Posterior cingulate gyrus (tissue), 11 donors: ENCODE results near the gene SPSB3.
A peak's percentile ranks its signal among the peaks of the same experiment; 100 is the strongest.

ENCODE experiments used
- DNase-seq, 10 donors: peaks; one replicate each; pipeline versions ENCODE4 v3.0.0 to v3.0.0-alpha.2; 2020 to 2021; ENCODE audit warnings: mixed read lengths in 3 of 10
- intact Hi-C: fragments of 100-400 bp; cut with DNase I; formaldehyde crosslinking; loops from one replicate; pipeline ENCODE4 v1.15.1; 2023

Gene SPSB3

DNA sequence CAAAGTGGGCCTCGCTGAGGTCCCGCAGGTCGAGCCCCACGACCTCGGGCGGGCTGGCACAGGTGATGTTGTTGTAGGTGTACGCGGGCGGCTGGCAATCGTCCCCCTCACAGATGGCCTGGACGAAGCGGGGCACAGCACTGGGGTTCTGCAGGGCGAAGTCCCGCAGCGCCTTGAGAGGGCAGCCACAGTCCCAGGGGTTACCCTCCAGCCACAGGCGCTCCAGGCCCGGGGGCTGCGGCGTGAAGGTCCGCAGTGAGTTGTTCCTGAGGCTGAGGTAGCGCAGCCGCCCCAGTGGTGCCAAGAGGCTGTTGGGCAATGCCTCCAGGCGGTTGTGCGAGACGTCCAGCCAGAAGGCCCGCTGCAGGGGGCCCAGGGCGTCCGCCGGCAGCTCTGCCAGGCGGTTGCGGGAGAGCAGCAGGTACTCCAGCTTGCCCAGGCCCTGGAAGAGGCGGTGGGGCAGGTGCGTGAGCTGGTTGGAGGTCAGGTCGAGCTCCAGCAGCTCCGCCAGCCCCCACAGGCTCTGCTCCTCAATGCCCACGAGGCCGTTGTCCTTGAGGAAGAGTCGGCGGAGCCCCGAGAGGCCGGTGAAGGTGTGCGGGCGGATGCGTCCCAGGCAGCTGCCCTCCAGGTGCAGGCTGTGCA lies 8.4 kb upstream of the SPSB3 start:
- intact Hi-C loops = no loop called here
- DNase-seq = peak in 3 of 10 donors; percentile 26 to 76 (median 68)

DNA sequence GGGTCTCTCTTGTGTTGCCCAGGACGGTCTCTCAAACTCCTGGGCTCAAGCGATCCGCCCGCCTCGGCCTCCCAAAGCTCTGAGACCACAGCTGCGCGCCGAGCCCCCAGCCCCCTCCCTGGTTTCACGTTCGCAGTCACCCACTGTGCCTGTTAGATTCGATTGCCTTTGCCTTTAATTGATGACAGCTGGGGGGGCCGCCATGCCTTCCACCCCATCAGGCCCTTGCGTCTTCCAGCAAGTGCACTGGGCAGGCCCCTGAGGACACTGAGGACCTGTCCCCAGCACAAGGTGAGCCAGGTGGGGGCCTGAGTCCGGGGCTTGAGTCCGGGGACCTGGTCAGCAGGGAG lies 7.9 kb upstream of the SPSB3 start:
- intact Hi-C loops = no loop called here
- peak in 2 of 10 donors; percentile 52 to 70 for DNase-seq

DNA sequence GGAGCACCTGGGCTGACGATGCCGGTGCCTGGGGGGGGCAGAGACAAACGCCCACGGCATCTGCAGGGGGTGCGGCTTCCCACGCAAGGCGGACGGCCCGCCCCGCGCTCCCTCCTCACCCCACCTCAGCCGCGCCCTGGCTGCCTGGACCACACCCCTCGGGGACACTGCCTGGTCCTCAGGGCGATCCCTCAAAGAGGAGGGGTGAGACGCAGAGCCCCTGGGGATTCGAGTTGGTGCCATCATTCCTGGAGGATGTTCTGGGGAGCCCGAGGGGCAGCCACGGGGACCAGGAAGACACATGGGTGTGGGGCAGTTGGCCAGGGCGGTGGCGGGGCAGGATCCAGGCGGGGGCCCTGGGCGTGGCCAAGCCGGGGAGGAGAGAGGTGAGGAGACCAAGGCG lies 7.3 kb upstream of the SPSB3 start:
- intact Hi-C loops = no loop called here
- DNase-seq = peak in 2 of 10 donors; percentile 16 to 50

DNA sequence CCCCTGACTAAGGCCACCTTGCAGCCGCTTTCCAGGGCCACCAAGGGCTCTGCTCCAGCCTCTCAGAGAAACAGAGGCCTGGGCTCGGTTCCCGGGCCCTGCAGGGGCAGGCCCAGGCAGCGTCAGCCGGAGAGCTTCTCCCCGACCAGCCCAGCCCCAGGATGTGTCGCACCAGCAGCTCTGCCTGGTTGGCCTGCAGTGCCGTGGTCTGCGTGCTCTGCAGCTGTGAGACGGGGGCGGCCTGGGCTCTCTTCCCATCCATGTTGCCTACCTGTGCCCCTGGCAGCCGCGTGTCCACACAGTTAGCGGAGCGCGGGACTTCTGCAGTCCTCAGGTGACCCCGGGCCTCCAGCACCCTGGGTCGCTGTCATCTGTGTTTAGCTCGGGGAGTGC lies 6.3 kb upstream of the SPSB3 start:
- DNase-seq = peak in 4 of 10 donors; percentile 8 to 81 (median 64)
- intact Hi-C loops = no loop called here

DNA sequence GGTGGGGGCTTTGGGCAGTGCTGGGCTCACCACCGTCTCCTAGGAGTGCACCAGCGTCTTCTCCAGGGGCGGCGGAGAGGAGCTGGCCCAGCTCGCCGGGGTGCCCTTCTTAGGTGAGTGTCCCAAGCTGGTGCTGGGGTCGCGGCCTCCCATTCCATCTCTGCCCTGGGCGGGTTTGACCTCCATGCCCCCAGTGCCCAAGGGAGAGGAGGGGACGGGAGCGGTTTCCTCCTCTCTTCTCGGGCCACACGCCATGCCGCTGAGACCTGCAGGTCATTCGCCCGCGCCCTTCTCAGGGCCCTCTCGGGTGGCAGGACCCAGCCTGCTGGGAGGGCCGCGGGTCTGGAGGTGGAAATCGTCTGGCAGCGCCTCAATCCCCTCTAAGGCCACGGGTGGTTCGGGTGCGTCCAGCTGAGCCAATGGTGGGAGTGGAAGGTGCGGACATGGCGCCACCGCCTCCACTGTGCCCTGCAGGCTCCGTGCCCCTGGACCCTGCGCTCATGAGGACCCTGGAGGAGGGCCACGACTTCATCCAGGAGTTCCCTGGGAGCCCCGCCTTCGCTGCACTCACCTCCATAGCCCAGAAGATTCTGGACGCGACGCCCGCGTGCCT lies 5.8 kb upstream of the SPSB3 start:
- intact Hi-C loops = no loop called here
- peak in 2 of 10 donors; percentile 6 to 75 for DNase-seq

DNA sequence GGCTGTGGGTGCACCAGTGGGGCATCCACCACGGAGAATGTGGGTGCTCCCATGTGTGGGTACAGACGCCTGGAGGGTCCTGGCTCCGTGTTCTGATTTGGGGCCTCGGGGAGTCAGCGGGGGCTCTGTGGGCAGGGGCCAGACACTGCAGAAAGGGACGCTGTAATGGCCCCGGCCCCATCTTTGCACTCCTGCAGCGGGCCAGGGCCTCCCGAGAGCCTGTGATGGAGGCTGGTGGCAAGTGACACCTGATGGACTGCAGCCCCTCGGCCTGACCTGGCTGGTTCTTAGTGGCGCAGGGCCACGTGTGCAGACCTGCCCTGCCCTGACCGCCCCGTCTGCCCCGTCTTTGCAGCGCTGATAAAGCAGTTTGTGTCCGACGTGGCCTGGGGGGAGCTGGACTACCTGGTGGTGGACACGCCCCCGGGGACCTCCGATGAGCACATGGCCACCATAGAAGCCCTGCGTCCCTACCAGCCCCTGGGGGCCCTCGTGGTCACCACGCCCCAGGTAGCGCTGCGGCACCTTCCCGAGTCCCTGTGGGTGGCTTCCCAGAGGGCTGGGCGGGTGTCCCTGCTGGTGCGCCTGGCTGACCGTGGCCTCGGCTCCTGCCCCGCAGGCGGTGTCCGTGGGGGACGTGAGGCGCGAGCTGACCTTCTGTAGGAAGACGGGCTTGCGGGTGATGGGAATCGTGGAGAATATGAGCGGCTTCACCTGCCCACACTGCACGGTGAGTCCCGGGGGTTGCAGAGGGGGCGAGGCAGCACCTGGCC lies 5.1 kb upstream of the SPSB3 start:
- intact Hi-C loops = no loop called here
- DNase-seq = peak in 2 of 10 donors; percentile 79 to 82

DNA sequence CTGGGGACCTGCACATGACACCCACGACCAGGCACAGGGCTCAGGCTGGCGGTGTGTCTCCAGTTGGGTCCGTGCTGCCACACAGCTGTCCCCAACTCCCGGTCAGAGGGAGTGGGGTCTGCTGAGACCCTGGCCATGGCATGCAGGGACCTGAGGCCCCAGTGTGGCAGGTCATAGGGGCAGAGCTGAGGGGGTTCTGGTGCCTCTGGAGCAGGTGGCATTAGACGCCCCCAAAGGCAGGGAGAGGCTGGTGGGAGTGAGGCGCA lies 4.6 kb upstream of the SPSB3 start:
- intact Hi-C loops = no loop called here
- peak in 1 of 10 donors; percentile 80 for DNase-seq

DNA sequence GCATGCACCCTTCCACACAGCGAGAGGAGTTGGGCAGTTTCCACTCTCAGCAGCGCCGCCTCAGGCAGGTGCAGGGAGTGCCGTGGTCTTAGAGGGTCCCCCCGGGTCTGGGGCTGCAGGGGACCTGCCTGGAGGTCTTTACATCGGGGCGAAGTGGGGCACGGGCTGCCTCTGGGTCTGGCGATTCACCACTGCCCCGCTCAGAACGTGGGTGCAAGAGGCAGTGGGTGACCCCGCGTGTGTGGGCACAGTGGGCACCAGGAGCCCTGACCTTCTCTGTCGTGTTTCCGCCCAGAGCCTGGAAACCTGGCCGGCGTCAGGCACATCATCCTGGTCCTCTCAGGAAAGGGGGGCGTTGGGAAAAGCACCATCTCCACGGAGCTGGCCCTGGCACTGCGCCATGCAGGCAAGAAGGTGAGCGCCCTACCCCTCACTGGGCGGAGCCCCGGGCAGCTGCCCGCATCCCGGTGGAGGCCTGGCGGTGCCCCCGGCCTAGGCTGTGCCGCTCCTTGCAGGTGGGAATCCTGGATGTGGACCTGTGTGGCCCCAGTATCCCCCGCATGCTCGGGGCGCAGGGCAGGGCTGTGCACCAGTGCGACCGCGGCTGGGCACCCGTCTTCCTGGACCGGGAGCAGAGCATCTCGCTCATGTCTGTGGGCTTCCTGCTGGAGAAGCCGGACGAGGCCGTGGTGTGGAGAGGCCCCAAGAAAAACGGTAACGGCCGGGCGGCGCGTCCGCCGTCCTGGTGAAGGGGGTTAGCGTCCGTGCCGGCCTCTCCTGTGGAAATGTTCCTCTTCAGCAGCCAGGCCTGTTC lies 4.1 kb upstream of the SPSB3 start:
- peak in 1 of 10 donors; percentile 80 for DNase-seq
- intact Hi-C loops = no loop called here

DNA sequence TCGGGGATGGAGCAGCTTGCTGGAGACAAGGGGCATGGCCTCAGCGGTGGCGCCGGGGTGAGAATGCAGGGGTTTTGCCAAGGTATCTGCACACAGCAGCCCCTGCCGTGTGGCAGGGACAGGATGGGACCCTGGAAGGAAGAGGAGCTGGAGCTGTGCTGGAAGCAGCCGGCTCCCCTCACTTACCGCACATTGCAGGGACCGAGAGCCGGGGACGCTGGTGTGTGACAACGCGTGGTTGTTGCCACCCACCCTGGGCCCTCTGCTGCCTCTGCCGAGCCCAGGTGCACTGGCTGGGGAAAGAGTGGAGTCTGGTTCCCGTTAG lies 3.4 kb upstream of the SPSB3 start:
- DNase-seq = peak in 1 of 10 donors; percentile 54
- intact Hi-C loops = no loop called here

DNA sequence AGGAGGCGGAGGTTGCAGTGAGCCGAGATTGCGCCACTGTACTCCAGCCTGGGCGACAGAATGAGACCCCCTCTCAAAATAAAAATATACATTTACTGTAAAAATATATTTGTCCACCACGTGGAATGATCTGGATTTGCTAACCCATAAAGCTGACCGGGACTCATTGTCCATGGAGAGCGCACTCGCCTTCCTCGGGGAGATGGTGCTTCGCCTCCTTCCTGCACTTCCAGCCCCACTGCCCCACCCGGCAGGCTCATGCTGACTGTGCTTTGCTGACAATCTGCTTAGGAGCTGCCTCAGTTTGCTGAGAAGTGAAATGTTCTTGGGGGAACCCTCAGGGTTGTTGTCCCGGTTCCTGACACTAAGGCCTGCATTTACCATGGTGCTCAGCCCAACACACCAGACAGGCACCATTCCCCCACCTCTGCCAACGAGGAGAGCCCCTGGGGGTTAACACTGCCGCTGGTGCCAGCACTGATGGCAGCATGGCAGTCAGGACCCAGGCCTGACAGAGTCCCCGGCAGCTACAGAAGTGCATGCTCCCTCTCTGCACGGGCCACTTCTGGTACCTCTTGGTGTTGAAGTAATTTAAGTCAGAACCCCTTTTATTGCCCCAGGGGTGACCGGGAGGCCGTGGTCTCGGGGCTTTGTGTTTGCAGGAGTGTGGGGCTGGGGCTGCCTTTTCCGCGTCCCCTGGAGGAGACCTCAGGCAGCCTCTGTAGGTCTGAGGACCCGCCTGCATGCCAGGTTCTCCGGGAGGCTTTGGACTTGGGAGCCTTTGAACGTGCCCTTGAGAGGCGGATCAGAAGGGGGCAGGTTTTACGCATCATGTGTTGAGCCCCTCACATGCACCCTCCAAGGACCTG lies 2.8 kb upstream of the SPSB3 start:
- intact Hi-C loops = no loop called here
- peak in 1 of 10 donors; percentile 49 for DNase-seq

DNA sequence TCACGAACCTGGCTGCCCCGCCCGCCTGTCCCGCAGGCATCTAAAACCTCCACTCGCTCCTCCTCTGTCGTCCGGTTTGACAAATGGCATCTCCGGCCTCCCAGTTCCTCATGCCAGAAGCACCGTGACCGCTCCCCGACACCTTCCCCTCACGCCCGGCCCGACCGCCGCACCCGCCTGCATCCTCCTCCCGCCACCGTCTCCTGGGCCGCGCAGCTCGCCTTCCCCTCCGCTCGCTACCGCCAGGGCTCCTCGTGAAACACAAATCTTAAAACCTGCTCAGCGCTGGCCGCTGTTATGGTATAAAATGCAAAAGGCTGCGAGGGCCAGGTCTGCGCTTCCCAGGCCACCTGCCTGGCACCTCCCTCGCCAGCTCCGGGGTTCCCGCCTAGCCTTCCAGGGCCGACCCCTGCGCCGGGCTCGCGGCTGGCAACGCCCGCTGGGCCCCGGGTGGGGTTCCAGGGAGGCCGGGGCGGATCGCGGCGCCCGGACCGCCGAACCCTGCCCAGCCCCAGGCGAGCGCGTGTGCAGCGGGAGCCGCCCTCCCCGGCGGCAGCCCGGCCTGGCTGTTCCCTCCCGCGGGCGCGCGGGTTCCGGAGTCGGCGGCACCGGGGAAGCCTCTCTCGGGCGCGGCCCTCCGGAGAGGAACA lies 488 bp downstream of the SPSB3 start:
- DNase-seq = peak in 1 of 10 donors; percentile 88
- intact Hi-C loops = no loop called here

DNA sequence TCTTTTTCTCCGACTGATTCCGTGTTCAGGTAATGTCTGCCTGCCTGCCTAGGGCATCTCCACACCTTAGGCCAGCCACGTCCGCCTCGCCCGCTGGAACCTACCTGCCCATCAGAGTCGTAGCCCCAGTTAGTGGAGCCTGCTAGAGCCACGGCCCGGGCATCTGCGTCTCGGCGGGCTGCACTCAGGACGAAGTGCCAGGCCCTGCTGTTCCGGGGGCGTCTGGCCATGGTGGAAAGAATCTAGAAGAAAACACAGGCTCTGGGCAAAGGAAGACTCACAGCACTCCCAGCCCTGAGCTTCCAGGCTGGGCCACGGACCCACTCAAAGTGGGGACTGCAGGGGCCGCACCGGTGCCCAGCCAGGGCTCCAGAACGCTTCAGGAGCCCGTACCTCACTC lies 1.1 kb downstream of the SPSB3 start:
- no peak for DNase-seq
- intact Hi-C loops = no loop called here

DNA sequence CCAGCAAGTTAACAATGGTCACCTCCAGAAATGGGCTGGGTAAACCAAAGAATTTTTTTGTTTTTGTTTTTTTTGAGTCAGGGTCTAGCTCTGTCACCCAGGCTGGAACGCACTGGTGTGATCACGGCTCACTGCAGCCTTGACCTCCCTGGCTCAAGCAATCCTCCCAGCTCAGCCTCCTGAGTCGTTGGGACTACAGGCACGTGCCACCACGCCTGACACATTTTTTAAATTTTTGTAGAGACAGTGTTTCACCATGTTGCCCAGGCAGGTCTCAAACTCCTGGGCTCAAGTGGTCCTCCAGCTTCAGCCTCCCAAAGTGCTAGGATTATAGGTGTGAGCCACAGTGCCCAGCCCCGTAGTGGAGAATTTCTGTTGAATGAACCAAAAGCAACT lies 1.7 kb downstream of the SPSB3 start:
- intact Hi-C loops = no loop called here
- DNase-seq = no peak

DNA sequence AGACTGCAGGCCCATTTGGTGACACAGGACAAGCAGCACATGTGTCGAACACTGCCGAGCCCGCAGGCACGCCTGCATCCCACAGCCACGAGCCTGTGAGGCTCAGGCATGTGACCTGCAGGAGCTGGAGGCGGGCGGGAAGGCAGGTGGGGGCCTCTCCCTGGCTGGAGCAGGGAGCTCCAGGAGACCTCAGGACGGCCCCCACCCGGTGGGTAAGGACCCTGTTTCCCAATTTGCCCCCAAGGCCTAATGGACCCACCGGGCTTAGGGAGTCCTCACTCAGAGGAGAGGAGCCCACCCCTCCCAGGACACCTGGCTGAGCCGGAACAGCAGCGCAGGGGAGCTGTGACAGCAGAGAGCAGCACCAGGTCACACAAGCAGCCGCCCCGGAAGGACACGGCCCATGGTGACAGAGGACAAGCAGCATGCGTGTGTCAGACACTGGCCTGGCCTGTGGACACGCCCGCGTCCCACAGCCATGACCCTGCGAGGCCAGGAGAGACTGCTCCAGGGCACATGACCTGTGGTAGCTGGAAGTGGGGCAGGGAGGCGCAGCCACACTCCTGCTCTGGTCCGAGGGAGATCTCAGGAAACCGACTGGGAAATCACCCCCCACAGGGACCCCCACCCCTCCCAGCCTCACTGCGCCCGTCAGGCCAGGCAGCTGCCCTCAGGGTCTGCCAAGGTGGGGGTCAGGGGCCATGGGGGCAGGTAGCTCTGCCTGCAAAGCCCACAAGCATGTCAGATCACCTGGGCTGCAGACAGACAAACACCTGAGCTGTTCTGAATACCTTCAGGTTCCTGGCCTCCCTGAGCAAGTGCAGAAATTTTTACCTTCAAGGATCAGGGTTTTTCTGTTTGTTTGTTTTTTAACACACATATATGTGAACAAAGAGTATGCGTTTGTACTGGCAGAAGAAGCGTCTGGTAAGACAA lies 2.4 kb downstream of the SPSB3 start:
- peak in 1 of 10 donors; percentile 84 for DNase-seq
- intact Hi-C loops = no loop called here

DNA sequence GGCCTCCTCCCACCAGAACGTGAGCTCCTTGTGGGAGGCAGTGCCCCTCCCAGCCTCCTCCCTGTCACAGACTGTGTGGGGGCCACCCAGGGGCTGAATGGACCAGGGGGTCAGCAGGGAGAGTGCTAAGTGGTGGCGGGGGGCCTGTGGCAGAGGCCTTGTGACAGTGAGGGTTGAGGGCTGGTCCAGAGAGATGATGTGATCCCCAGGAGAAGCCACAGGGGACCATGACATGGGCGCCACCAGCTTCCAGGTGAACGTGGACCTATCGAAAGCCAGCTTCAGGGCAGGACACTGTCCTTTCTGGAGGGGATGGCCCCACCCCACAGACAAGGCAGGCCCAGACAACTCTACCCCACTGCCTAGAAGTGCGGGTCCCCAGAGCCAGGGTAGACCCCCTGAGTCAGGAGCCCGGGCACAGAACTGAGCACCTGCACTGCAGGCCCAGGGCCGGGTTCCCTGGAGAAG lies 3.1 kb downstream of the SPSB3 start:
- intact Hi-C loops = no loop called here
- no peak for DNase-seq

DNA sequence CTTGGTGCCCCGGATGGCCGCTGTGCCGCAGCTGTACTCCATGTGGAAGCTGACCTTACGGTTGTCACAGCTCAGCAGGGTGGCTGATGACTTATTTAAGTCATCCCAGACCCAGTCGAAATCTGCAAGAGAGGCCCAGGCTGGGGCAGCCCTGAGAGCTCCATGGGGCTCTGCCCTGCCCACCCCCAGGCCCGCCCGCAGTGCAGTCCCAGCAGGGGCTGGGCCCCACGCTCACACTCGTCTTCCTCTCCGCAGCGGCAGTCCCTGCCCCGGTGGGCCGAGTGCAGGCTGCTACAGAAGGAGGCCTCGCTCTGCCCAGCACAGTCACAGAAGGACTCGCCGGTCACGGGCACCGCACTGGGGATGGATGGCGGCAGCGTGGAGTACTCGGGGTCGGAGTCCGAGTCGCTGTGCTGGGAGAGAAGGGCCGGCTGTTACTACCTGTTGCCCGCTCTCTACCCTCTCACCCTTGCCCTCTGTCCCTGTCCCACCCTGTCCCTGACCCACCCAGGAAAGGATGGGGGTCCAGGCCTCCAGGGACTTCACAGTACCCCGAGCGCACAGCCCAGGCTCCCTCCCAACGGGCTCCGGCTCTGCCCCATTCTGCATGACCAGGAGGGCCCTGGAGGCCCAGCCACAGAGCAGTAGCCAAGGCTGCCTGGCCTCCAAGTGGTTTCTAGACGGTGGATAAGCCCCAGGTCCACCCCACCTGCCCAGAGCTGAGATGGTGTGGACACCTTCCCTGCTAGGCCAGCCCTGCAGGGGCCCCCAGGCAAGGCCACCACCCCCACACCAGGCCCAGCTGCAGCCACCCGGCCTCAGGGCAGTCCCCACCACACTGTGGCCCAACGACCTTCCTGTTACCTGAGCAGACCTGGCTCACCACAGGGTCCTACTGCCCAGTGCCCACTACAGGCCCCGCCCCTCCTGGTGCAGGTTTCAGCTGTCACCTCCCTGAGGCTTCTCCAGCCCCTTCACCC lies 3.9 kb downstream of the SPSB3 start:
- peak in 1 of 10 donors; percentile 83 for DNase-seq
- intact Hi-C loops = no loop called here

DNA sequence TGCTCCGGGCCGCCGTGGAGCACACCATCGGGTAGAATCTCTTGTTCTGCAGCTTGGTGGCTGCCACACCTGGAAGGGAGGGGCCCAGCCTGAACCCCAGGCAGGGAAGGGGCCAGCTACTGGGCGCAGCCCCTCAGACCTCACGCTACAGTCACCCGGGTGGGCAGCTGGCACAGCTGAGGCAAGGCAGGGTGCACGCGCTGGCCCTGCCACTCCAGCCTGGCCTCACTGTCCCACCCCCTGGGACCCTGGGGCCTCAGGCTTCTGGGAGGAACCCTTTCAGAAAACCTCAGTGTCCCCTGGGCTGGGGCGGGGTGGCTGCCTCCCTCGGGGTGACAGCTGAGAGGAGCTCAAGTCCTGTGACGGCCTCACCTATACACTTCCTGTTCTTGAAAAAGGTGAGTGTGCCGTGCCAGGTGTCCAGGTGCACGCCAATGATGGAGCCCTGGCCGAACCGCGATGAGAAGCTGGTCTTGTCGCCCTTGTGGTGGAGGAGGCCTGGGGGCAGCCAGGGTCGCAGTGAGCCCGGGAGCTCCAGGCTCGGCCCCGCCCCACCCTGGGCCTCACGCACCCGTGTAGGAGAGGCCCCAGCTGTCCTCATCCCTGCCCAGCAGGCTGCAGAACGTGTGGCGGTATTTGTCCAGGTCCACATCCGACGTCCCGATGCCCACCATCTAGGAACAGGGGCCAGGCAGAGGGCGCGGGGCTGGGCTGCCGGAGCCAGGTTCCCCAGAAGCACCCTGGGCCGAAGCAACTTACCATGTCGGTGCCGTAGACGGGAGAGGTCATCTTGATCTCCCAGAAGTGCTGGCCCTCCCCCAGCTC lies 4.8 kb downstream of the SPSB3 start:
- intact Hi-C loops = no loop called here

More for the DNA sequence above, 4.8 kb downstream of the SPSB3 start:
- no peak for DNase-seq
